ENCODE measurements around the gene GJB3.
"Not testable (repeated sequence)": the region's sequence is repeated elsewhere in the genome, so short reads cannot be mapped to it uniquely, and the experiment has no call there.

The GJB3 gene

DNA sequence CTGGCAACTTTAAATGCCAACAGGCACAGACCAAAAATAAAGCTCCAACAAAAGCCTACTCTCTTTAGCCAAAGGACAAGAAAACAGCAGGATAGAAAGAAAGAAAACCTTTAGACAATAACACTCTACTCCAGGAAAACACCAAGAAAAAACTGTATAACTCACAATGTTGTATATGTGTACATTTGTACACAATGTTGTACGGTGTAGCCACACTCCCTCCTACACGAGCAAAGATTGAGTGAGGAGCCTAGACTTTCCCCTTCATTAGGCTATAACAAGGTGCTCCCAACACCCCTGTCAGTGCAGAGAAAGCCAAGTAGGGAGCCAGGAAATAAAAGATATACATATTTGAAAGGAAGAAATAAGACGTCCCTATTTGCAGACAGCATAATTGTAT, 35.8 kb downstream of the GJB3 start:
- no peak for DNase-seq (ENCODE audit: insufficient read length, low spot score)
- no peak for FAIRE-seq

GRCh38 chr1:34818862-34819261, 37.8 kb downstream of the GJB3 start:
- not testable (repeated sequence) for FAIRE-seq; DNase-seq (ENCODE audit: insufficient read length, low spot score)

DNA sequence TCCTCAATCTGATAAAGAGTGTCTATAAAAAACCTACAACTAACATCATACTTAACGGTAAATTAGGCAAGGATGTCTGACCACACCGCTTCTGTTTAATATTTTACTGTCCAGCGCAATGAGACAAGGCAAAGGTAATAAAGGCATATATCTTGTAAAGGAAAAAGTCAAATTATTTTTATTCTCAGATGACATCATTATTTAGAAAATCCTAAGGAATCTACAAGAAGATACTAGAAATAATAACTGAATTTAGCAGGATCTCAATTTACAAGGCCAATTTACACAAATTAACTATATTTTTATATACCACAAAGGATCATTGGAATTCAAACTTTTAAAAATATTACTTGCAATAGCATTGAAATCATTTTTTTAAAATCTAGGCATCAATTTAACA, 41.2 kb downstream of the GJB3 start:
- FAIRE-seq (no peak), DNase-seq (ENCODE audit: insufficient read length, low spot score) (no peak)

DNA sequence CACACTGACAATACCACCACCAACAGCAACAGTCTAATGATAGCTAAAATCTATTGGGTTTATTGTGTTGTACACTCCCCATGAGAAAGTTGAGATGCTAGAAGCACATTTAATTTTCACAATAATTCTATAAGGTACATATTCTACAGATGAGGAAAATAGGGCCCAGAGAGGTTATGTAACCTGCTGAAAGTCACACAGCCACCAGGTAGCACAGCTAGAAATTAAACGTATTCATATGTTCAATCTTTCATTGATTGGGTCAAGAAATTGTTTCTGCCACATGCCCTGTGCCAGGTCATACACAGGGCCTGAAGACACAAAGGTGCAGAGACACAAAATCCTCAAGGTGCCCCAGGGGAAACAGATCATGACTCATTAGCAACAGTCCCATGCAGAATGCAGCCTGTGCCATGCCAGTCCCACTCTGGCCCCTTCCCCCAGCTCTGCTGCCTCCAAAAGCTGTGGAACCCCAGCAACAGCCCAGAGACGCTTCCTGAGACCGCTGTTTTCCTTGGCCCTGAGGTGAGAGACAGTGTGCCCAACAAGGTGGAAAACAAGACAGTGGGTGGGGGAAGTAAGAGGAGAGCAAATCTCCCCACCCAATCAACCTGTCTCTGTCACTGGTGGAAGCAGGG, 43.9 kb downstream of the GJB3 start:
- DNase-seq (ENCODE audit: insufficient read length, low spot score), result no peak
- FAIRE-seq, result no peak

DNA sequence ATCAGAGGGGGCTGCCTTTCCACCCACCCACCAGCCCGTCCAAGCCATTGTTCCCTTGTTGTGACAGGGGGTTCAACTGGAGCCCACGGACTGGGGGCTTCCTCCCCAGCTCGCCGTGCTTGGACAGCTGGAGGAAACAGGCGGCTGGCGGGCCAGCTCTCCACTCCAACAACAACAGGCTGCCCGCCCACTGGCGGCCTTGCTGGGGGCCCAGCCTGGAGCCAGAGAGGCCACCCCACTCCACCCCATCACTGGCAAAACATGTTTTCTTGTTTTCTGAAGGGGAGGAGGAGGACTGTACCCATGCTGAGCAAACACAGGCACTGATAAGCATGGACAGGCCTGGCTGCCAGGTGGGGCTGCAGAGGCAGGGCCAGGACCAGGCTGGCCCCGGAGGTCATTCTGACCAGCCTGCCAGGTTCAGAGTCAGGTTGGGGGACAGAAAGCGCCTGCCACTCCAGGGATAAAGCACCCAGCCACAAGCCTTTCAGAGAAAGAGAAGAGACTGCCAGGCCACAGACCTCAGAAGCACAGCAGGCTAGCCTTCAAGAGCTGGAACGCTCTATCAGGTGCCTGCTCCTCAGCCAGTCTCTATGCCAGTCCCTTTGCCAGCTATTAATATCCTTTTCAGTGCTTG, 44.6 kb downstream of the GJB3 start:
- FAIRE-seq, result no peak

GRCh38 chr1:34827341-34827941, 46.4 kb downstream of the GJB3 start:
- no peak for DNase-seq (ENCODE audit: insufficient read length, low spot score)
- FAIRE-seq, result no peak

More for the DNA sequence above, 44.6 kb downstream of the GJB3 start:
- DNase-seq (ENCODE audit: insufficient read length, low spot score), result no peak

- FAIRE-seq (no peak), DNase-seq (ENCODE audit: insufficient read length, low spot score) (no peak)
Measured at GRCh38 chr1:34828611-34829010, 47.6 kb downstream of the GJB3 start.

DNA sequence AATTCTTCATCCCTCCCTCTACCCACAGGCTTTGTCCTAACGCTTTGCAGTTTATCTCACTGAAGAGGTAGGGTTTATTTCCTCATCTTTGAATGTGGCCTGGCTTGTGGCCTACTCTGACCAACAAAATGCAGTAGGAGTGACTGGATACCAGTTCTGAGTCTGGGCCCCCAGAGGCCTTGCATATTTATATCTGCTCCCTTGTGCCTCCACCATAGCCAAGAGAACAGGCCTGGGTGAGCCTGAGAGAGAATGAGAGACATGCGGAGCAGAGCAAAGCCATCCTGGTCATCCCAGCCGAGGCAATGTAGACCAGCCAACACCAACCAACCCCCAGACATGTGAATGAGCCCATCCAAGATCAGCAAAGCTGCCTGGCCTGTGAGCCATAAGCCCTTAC, 48.2 kb downstream of the GJB3 start:
- FAIRE-seq (no peak), DNase-seq (ENCODE audit: insufficient read length, low spot score) (no peak)

DNA sequence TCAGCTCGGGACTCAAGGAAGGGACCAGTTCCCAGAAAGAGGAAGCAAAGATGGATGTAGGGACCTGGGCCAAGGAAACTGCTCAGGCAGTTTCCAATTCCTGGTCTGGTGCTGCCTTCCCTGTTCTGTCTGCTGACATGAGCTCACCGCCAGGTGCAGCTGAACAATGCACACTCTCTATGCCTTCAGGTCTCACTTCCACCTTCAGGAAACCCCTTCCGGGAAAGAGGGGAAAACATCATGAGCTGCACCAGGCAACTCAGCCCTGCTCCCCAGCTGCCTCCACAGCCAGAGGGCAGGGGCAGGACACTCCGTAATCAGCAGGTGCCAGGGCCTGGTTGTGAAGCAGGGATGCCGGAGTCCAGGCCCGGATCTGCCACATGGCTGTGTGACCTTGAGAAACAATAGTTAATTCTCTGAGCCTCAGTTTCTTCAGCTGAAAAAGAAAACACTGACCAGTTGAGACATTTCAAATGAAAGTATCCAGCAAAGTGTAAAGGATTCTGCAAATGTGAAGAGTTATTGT, 50.8 kb downstream of the GJB3 start:
- DNase-seq (ENCODE audit: insufficient read length, low spot score) (no peak), FAIRE-seq (no peak)

- no peak for FAIRE-seq
Measured at GRCh38 chr1:34833711-34834110, 52.7 kb downstream of the GJB3 start.

More at GRCh38 chr1:34833711-34834110, 52.7 kb downstream of the GJB3 start:
- DNase-seq (ENCODE audit: insufficient read length, low spot score), result no peak
